HG03457 (cell line): ENCODE results near the gene SKAP2.
"Not testable (repeated sequence)": the region's sequence is repeated elsewhere in the genome, so short reads cannot be mapped to it uniquely, and the experiment has no call there.

Source experiments
- ATAC-seq: cut with Tn5 transposase; IDR thresholded peaks from one replicate; pipeline ENCODE4 v1.9.1; 2021; ENCODE audit warnings: moderate number of reproducible peaks; ENCODE audit not compliant: unreplicated experiment

SKAP2 gene

DNA sequence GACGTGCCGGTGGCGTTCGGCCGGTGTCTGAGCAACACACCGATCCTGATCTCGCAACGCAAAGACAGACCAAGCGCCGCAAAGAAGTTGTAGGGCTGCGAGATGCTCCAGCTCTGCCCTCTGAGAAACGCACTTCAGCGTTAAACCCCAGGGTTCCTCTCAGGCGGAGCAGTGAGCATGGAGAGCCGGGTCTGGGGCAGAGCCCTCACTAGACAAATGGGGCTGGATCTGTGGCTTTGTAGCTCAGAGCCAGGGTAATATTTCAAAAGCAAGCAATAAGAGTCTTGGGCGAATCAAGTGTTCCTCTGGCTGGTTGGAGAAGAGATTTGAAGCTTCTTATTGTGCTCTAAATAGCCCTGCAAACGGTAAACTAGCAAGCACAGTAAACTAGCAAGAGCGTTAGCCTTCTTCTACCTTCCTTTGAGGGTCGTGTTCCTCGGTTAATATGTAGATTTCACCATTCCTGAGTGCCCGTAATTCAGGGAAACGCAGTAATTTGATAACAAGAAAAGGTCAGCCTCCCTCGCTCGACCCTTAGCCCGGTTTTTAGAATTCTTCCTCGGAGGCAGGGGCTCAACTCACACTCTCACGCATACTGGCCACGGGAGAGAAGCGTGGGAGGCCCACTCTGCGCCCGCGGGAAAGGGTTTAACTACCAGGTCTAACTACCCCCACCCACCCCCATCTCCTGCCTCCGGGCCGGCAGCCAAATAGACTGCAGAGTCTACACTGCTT is 6.7 kb downstream of the SKAP2 start:
- ATAC-seq: no peak

- no peak for ATAC-seq
Observed at GRCh38 chr7:26857170-26857505, 7.3 kb downstream of the SKAP2 start.

DNA sequence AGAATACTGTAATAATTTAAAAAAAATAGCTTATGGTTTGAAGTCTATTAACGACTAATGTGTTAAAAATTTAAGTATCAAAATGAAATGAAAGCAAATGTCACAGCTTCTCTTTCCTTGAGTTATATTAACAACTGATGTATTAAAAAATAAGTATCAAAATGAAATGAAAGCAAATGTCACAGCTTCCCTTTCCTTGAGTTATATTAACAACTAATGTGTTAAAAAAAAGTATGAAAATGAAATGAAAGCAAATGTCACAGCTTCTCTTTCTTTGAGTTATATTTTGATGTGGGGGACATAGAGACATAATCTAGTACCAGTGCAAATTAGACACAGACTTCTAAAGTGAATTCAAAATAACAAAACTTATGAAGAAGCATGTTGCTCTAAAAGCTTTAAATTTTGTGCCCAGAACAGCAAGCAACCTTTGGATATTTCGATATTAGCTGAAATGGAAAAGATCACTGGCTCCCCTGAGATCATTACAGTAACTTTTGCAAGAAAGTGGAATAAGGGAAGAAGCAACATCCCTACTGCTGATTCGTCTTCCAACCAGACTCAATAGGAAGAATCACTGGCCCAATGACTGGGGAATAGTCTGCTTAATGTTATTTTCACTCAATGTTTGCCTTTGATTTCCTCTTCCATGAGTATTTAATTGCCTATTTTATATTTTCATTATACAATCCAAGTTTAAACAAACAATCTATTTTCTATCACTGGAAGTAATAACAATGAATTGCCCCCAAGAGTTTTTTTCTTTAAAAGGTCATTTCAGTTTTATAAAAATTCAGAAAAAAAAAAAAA is 8.0 kb downstream of the SKAP2 start:
- ATAC-seq: no peak

DNA sequence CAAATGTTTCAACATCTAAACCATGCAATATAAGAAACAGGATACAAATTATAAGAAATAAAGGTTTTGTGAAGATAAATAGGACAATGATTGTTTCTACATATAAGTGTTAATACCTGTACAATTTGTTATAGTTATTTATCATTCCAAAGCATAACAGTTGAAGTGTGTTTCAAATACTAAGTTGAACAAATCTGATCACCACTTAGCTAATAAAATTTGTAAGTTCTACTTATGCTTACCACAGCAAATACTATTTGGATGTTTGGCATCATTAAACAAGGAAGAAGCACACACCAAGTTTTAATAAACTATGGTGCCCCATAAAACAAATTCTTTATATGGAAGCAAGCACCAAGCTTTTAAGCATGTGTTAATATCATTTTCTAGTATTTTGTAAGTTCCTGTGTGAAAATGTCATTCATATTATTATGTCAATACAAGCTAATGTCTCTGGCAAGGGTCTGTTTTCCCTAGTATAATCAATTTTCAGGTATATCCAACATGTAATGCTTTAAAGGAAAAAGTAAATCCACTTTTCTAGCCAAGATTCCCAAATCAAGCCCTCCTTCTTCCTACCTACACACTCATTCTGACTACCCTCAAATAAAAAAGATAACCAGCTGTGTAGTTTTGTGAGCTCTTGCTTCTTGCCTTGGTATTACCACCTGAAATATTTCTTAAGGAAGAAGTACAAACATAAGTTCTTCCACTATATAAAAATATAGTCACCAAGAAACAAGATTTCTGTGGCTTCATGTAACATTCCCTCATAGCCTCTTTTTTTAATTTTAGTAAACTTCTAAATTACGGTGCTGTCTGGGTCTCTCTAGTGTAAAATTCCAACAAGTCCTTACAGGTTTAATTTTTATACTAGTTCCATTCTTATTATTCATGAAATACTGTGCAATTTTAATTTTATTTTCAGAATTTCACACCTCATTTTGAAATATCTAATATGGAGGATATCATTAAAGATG is 9.2 kb downstream of the SKAP2 start:
- no peak for ATAC-seq

- ATAC-seq: no peak
Observed at GRCh38 chr7:26853788-26854393, 10.5 kb downstream of the SKAP2 start.

GRCh38 chr7:26850193-26850651 is 14.2 kb downstream of the SKAP2 start:
- ATAC-seq: no peak

GRCh38 chr7:26843705-26844104 is 20.7 kb downstream of the SKAP2 start:
- no peak for ATAC-seq

- no peak for ATAC-seq
Observed at GRCh38 chr7:26842897-26843296, 21.5 kb downstream of the SKAP2 start.

- ATAC-seq: no peak
Observed at GRCh38 chr7:26841003-26841739, 23.2 kb downstream of the SKAP2 start.

DNA sequence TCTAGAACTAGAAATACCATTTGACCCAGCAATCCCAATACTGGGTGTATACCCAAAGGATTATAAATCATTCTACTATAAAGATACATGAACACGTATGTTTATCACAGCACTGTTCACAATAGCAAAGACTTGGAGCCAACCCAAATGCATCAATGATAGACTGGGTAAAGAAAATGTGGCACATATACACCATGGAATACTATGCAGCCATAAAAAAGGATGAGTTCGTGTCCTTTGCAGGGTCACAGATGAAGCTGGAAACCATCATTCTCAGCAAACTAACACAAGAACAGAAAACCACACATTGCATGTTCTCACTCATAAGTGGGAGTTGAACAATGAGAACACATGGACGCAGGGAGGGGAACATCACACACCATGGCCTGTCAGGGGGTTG is 27.6 kb downstream of the SKAP2 start:
- not testable (repeated sequence) for ATAC-seq

GRCh38 chr7:26815426-26815825 is 49.0 kb downstream of the SKAP2 start:
- no peak for ATAC-seq

DNA sequence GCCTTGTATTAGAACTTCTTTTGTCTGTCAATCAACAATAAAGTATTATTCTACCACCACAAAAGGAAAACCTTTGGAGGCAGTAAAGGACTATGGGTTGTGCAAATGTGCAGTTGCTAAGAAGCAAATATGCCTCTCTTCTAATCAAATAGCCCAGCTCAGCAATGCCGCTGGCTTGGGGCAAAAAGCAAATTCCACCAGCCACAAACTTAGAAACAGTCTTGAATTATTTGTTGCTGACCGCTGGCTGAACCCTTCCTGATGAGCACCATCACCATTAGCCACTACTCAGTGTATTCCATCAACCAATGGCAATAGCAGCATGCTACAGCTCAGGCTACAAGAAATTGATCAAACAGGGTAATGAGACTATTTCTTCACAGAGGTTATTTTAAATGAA is 51.0 kb downstream of the SKAP2 start:
- no peak for ATAC-seq

DNA sequence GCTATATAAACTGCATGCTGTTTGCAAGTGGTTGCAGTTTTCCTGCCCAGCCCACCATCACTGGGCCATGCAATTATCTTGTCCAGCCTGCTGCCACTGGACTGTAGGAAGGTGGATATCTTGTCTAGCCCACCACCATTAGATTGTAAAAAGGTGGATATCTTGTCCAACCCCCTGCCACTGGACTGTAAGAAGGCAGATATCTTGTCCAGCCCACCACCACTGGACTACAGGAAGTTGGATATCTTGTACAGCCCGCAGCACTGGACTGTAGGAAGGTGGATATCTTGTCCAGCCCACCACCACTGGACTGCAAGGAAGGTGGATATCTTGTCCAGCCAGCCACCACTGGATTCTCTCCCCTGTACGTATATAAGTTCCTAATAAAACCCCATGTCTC is 69.8 kb downstream of the SKAP2 start:
- no peak for ATAC-seq

- ATAC-seq: no peak
Observed at GRCh38 chr7:26792576-26792975, 71.8 kb downstream of the SKAP2 start.

GRCh38 chr7:26792006-26792405 is 72.4 kb downstream of the SKAP2 start:
- ATAC-seq: no peak

DNA sequence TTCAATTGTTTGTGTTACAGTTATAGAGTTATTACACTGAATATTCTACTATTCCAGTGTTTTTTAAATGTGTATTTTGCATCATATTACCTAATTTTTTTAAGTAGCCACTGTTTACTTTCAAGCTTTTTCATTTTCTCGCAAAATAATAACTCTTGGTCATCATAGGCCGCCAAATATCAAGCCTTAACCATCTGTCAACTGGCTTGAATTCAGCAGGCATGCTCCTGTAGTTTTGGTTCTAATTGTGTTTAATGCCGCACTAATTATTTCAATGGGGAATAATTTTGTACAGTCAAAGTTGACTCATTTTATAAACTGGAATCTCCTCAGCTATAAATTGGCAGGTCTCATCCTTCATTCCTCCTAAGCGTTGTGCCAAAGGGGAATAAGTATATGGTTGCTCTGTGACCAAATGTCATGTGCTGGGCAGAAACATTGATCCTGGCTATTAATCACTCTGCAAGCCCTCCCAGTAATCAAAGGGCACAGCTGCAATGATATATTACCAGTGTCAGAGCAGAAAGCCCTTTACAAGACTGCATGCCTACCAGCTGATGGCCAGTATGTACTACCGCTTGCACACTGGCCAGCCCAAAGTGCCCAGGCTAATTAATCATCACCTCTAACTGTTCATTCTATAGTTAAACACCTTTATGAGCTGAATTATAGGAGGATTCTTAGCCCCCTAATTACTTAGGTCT is 74.8 kb downstream of the SKAP2 start:
- ATAC-seq: no peak

DNA sequence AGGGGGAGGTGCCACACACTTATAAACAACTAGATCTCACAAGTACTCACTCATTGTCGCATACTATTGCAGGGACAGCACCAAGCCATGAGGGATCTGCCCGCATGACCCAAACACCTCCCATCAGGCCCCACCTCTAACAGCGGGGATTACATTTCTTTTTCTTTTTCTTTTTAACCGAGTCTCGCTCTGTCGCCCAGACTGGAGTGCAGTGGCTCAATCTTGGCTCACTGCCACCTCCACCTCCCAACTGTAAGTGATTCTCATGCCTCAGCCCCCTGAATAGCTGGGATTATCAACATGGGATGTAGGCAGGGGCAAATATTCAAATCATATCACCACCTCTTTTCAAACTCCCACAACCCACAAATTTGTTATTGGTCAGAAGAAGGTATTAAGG is 76.7 kb downstream of the SKAP2 start:
- no peak for ATAC-seq

DNA sequence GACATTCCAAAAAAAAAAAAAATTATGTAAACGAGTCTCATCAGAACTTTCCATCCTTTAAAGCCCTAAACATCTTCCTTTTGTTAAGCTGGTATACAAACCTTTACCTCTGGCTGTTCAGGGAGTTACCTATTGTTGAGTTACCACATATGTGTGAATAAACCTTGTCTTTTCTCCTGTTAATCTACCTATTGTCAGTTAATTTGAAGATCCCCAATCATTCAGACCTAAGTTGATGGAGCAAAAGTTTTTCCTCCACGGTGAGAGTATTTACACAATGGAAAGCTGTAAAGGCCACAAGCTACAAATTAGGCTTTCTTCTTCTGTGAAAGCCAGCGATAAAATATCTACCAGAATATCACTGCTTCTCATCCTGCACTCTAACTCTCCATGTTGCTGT is 80.3 kb downstream of the SKAP2 start:
- ATAC-seq: no peak

GRCh38 chr7:26782501-26782900 is 81.9 kb downstream of the SKAP2 start:
- no peak for ATAC-seq
